Measurements from ENCODE around the gene C10orf120. TPM values are rescaled to one million over a fixed set of nuclear protein-coding genes. Genes with fewer than 3 reads are reported as not detected.

Gene C10orf120
- total RNA-seq, 1 experiment from 2014 or later = not detected

- intact Hi-C loops (cut with micrococcal nuclease; ENCODE audit: unreplicated experiment) = no loop called here
- BruUV-seq (replicated peaks) = no TSS peak
These were observed 28.3 kb downstream of the C10orf120 start for GRCh38 chr10:122671355-122671754.

GRCh38 chr10:122669842-122670241 is 29.8 kb downstream of the C10orf120 start:
- Mint-ChIP-seq H3K27me3 (ENCODE audit: unreplicated experiment) (peaks cover 56% of the 10 kb centered on the region), H3K4me3 (ENCODE audit: low read depth, unreplicated experiment) (no peak overlapping the region), H3K4me1 (ENCODE audit: low read depth, unreplicated experiment) (no peaks in the 10 kb centered on the region), H3K36me3 (ENCODE audit: insufficient read depth, unreplicated experiment) (no peaks in the 10 kb centered on the region), H3K27ac (ENCODE audit: unreplicated experiment) (no peak overlapping the region), H3K9me3 (ENCODE audit: low read depth, unreplicated experiment) (no peaks in the 10 kb centered on the region)
- BruUV-seq (replicated peaks) = no TSS peak
- DNase-seq = no peak
- CTCF ChIA-PET = no interaction called here
- intact Hi-C loops (cut with micrococcal nuclease; ENCODE audit: unreplicated experiment) = no loop called here
- TF ChIP-seq CTCF (IDR thresholded peaks at IDR 0.05; ENCODE audit: unreplicated experiment) = no peak

More at GRCh38 chr10:122671355-122671754, 28.3 kb downstream of the C10orf120 start:
- H3K4me1 Mint-ChIP-seq (ENCODE audit: low read depth, unreplicated experiment) = no peaks in the 10 kb centered on the region
- no peak for TF ChIP-seq CTCF (IDR thresholded peaks at IDR 0.05; ENCODE audit: unreplicated experiment)
- H3K4me3 Mint-ChIP-seq (ENCODE audit: low read depth, unreplicated experiment) = no peak overlapping the region
- H3K27me3 Mint-ChIP-seq (ENCODE audit: unreplicated experiment) = peaks cover 53% of the 10 kb centered on the region
- no peak for DNase-seq
- no peaks in the 10 kb centered on the region for H3K9me3 Mint-ChIP-seq (ENCODE audit: low read depth, unreplicated experiment)
- H3K27ac Mint-ChIP-seq (ENCODE audit: unreplicated experiment) = no peak overlapping the region
- H3K36me3 Mint-ChIP-seq (ENCODE audit: insufficient read depth, unreplicated experiment) = no peaks in the 10 kb centered on the region
- CTCF ChIA-PET = no interaction called here

- no peak overlapping the region for H3K4me3 Mint-ChIP-seq (ENCODE audit: low read depth, unreplicated experiment)
- peaks cover 61% of the 10 kb centered on the region for H3K27me3 Mint-ChIP-seq (ENCODE audit: unreplicated experiment)
- H3K36me3 Mint-ChIP-seq (ENCODE audit: insufficient read depth, unreplicated experiment) = no peaks in the 10 kb centered on the region
- intact Hi-C loops (cut with micrococcal nuclease; ENCODE audit: unreplicated experiment) = no loop called here
- no peak for DNase-seq
- CTCF ChIA-PET = no interaction called here
- no peak for TF ChIP-seq CTCF (IDR thresholded peaks at IDR 0.05; ENCODE audit: unreplicated experiment)
- H3K27ac Mint-ChIP-seq (ENCODE audit: unreplicated experiment) = no peak overlapping the region
- no TSS peak for BruUV-seq (replicated peaks)
- no peaks in the 10 kb centered on the region for H3K9me3 Mint-ChIP-seq (ENCODE audit: low read depth, unreplicated experiment)
- H3K4me1 Mint-ChIP-seq (ENCODE audit: low read depth, unreplicated experiment) = no peaks in the 10 kb centered on the region
These were observed 30.6 kb downstream of the C10orf120 start for GRCh38 chr10:122669045-122669444.

GRCh38 chr10:122665946-122666345 is 33.7 kb downstream of the C10orf120 start:
- Mint-ChIP-seq H3K4me3 (ENCODE audit: low read depth, unreplicated experiment) (no peak overlapping the region), H3K36me3 (ENCODE audit: insufficient read depth, unreplicated experiment) (no peaks in the 10 kb centered on the region), H3K4me1 (ENCODE audit: low read depth, unreplicated experiment) (no peaks in the 10 kb centered on the region), H3K9me3 (ENCODE audit: low read depth, unreplicated experiment) (no peaks in the 10 kb centered on the region), H3K27ac (ENCODE audit: unreplicated experiment) (no peak overlapping the region), H3K27me3 (ENCODE audit: unreplicated experiment) (peaks cover 84% of the 10 kb centered on the region)
- TF ChIP-seq CTCF (IDR thresholded peaks at IDR 0.05; ENCODE audit: unreplicated experiment) = no peak
- DNase-seq = no peak
- CTCF ChIA-PET = no interaction called here
- intact Hi-C loops (cut with micrococcal nuclease; ENCODE audit: unreplicated experiment) = no loop called here
- no TSS peak for BruUV-seq (replicated peaks)

Measured in Calu3 (cell line).